Measurements from ENCODE around the gene ARFGEF3. TPM values are rescaled to one million over a fixed set of nuclear protein-coding genes. Genes with fewer than 3 reads are reported as not detected.

ARFGEF3 gene
- total and polyA plus RNA-seq, 8 donors: 5.8 to 22.6 (median 8.1) TPM

- DNase-seq (no peak), ATAC-seq (no peak)
- Histone ChIP-seq H3K36me3 (peaks cover 0 to 14% of the 10 kb centered on the region in 2 donors), H3K27me3 (no peaks in the 10 kb centered on the region), H3K9me3 (no peaks in the 10 kb centered on the region), H3K4me1 (no peaks in the 10 kb centered on the region), H3K4me3 (no peak overlapping the region), H3K27ac (no peak overlapping the region)
- intact Hi-C loops (cut with DNase I): no loop called here
- TF ChIP-seq CTCF (IDR thresholded peaks at IDR 0.05): no peak
These were observed 102.2 kb downstream of the ARFGEF3 start for GRCh38 chr6:138263963-138264362.

GRCh38 chr6:138264372-138264880 lies 102.7 kb downstream of the ARFGEF3 start:
- intact Hi-C loops (cut with DNase I): no loop called here
- H3K4me1 ChIP-seq: no peaks in the 10 kb centered on the region
- no peak overlapping the region for H3K4me3 ChIP-seq
- DNase-seq: no peak
- H3K36me3 ChIP-seq: peaks cover 0 to 14% of the 10 kb centered on the region in 2 donors
- no peaks in the 10 kb centered on the region for H3K27me3 ChIP-seq
- no peak for ATAC-seq
- H3K27ac ChIP-seq: no peak overlapping the region
- TF ChIP-seq CTCF (IDR thresholded peaks at IDR 0.05): no peak
- no peaks in the 10 kb centered on the region for H3K9me3 ChIP-seq

GRCh38 chr6:138266095-138266494 lies 104.4 kb downstream of the ARFGEF3 start:
- Histone ChIP-seq H3K27me3 (no peaks in the 10 kb centered on the region), H3K4me1 (no peaks in the 10 kb centered on the region), H3K9me3 (no peaks in the 10 kb centered on the region), H3K27ac (no peak overlapping the region), H3K4me3 (no peak overlapping the region), H3K36me3 (peaks cover 0 to 14% of the 10 kb centered on the region in 2 donors)
- no peak for TF ChIP-seq CTCF (IDR thresholded peaks at IDR 0.05)
- ATAC-seq (no peak), DNase-seq (no peak)
- intact Hi-C loops (cut with DNase I): no loop called here

GRCh38 chr6:138267971-138268895 lies 106.5 kb downstream of the ARFGEF3 start:
- peak overlapping the region in 1 of 2 donors; percentile 13 for H3K27ac ChIP-seq
- no peak overlapping the region for H3K4me3 ChIP-seq
- intact Hi-C loops (cut with DNase I): no loop called here
- peaks cover 0 to 3% of the 10 kb centered on the region in 2 donors for H3K36me3 ChIP-seq
- DNase-seq (no peak), ATAC-seq (peak; percentile 75)
- H3K4me1 ChIP-seq: no peaks in the 10 kb centered on the region
- TF ChIP-seq CTCF (IDR thresholded peaks at IDR 0.05): no peak
- no peaks in the 10 kb centered on the region for H3K27me3 ChIP-seq
- H3K9me3 ChIP-seq: no peaks in the 10 kb centered on the region

GRCh38 chr6:138271451-138271850 lies 109.7 kb downstream of the ARFGEF3 start:
- no peaks in the 10 kb centered on the region for H3K36me3 ChIP-seq
- H3K27me3 ChIP-seq: no peaks in the 10 kb centered on the region
- no peaks in the 10 kb centered on the region for H3K4me1 ChIP-seq
- no peak overlapping the region for H3K27ac ChIP-seq
- intact Hi-C loops (cut with DNase I): no loop called here
- DNase-seq (no peak), ATAC-seq (no peak)
- H3K9me3 ChIP-seq: no peaks in the 10 kb centered on the region
- TF ChIP-seq CTCF (IDR thresholded peaks at IDR 0.05): no peak
- no peak overlapping the region for H3K4me3 ChIP-seq
